GM19467 (cell line): Measurements from ENCODE around the gene CCDC93.

Experiments
- ATAC-seq: cut with Tn5 transposase; IDR thresholded peaks from one replicate; pipeline ENCODE4 v1.9.1; 2021; ENCODE audit warnings: mild to moderate bottlenecking, moderate library complexity; ENCODE audit not compliant: unreplicated experiment

CCDC93 gene

GRCh38 chr2:117994729-117995128 lies 19.1 kb downstream of the CCDC93 start:
- no peak for ATAC-seq

- no peak for ATAC-seq
Observed at GRCh38 chr2:117989854-117990438, 23.9 kb downstream of the CCDC93 start.

GRCh38 chr2:117987121-117987520 lies 26.7 kb downstream of the CCDC93 start:
- ATAC-seq, result no peak

- ATAC-seq, result no peak
Observed at GRCh38 chr2:117985092-117985491, 28.8 kb downstream of the CCDC93 start.

- ATAC-seq, result no peak
Observed at GRCh38 chr2:117984208-117984607, 29.7 kb downstream of the CCDC93 start.

GRCh38 chr2:117983040-117983439 lies 30.8 kb downstream of the CCDC93 start:
- ATAC-seq, result no peak

GRCh38 chr2:117982376-117983033 lies 31.4 kb downstream of the CCDC93 start:
- no peak for ATAC-seq

- ATAC-seq, result no peak
Observed at GRCh38 chr2:117981810-117982209, 32.1 kb downstream of the CCDC93 start.

GRCh38 chr2:117980783-117981676 lies 32.8 kb downstream of the CCDC93 start:
- no peak for ATAC-seq

- ATAC-seq, result no peak
Observed at GRCh38 chr2:117979911-117980701, 33.8 kb downstream of the CCDC93 start.

GRCh38 chr2:117977696-117978095 lies 36.2 kb downstream of the CCDC93 start:
- ATAC-seq, result no peak

GRCh38 chr2:117976581-117976980 lies 37.3 kb downstream of the CCDC93 start:
- ATAC-seq, result no peak

GRCh38 chr2:117973498-117974082 lies 40.3 kb downstream of the CCDC93 start:
- ATAC-seq, result no peak

- ATAC-seq, result no peak
Observed at GRCh38 chr2:117972476-117973123, 41.3 kb downstream of the CCDC93 start.

- ATAC-seq, result no peak
Observed at GRCh38 chr2:117968722-117969121, 45.1 kb downstream of the CCDC93 start.

- ATAC-seq, result no peak
Observed at GRCh38 chr2:117967977-117968718, 45.7 kb downstream of the CCDC93 start.

GRCh38 chr2:117963446-117963845 lies 50.4 kb downstream of the CCDC93 start:
- ATAC-seq, result no peak

GRCh38 chr2:117961201-117961600 lies 52.7 kb downstream of the CCDC93 start:
- ATAC-seq, result no peak

- no peak for ATAC-seq
Observed at GRCh38 chr2:117960231-117960630, 53.6 kb downstream of the CCDC93 start.
